Naive thymus-derived CD4-positive, alpha-beta T cell (primary cell): Measurements from ENCODE around the gene ZNF205. TPM values are rescaled to one million over a fixed set of nuclear protein-coding genes. Genes with fewer than 3 reads are reported as not detected.

ENCODE experiments used
- ATAC-seq: fragments of 150-1000 bp; cut with Tn5 transposase; 2 replicates; pipeline ENCODE4 v1.10.0; 2021; ENCODE audit warnings: mild to moderate bottlenecking, moderate library complexity
- CTCF ChIA-PET: fragments of 350-600 bp; sonication (Branson Sonifier 250); formaldehyde crosslinking; loops from one replicate; lab custom pipeline; 2021; ENCODE audit warnings: antibody characterized with exemption; lab: Charles Lee
- POLR2A ChIA-PET: fragments of 350-600 bp; sonication (Branson Sonifier 250); formaldehyde crosslinking; loops from one replicate; lab custom pipeline; 2021; ENCODE audit warnings: antibody characterized with exemption, inconsistent platforms; lab: Charles Lee
- DNase-seq, 9 donors: peaks; one replicate each; pipeline versions ENCODE4 v3.0.0 to v3.0.0-alpha.2; 2020 to 2022; ENCODE audit warnings: mixed read lengths in 1 of 9
- H3K27ac ChIP-seq: one replicate; pipeline ENCODE4 v1.7.0; 2013; ENCODE audit warnings: mild to moderate bottlenecking, low read depth, low read length, moderate library complexity
- H3K27me3 ChIP-seq, 2 donors: one replicate each; pipeline ENCODE4 v1.7.0; 2013; ENCODE audit warnings: low read length in 2 of 2, mild to moderate bottlenecking in 2 of 2, moderate library complexity in 2 of 2; ENCODE audit not compliant: control insufficient read depth in 2 of 2, insufficient read depth in 2 of 2
- H3K36me3 ChIP-seq, 3 experiments: 1 replicate in 2 of 3; 2 replicates in 1 of 3; pipeline ENCODE4 v1.7.0; 2013; ENCODE audit warnings: low read length in 3 of 3, mild to moderate bottlenecking in 3 of 3, moderate library complexity in 1 of 3; ENCODE audit not compliant: insufficient read depth in 3 of 3, control insufficient read depth in 2 of 3
- H3K4me1 ChIP-seq, 2 donors: one replicate each; pipeline ENCODE4 v1.7.0; 2013; ENCODE audit warnings: low read length in 2 of 2, mild to moderate bottlenecking in 2 of 2, moderate library complexity in 1 of 2; ENCODE audit not compliant: control insufficient read depth in 2 of 2, insufficient read depth in 2 of 2
- H3K4me3 ChIP-seq: 2 replicates; pipeline ENCODE4 v1.7.0; 2013; ENCODE audit warnings: mild to moderate bottlenecking, low read length
- H3K9me3 ChIP-seq, 3 experiments: 1 replicate in 2 of 3; 2 replicates in 1 of 3; pipeline ENCODE4 v1.7.0; 2013; ENCODE audit warnings: low read length in 3 of 3; ENCODE audit not compliant: control insufficient read depth in 2 of 3
- H3K27ac Mint-ChIP-seq, 9 donors: one replicate each; pipeline ENCODE4 v1.8.0; 2020 to 2022; ENCODE audit warnings: mixed read lengths in 9 of 9, mild to moderate bottlenecking in 8 of 9, moderate library complexity in 5 of 9, inconsistent platforms in 2 of 9
- H3K27me3 Mint-ChIP-seq, 5 donors: one replicate each; pipeline ENCODE4 v1.8.0; 2021 to 2022; ENCODE audit warnings: mixed read lengths in 5 of 5, mild to moderate bottlenecking in 1 of 5
- H3K36me3 Mint-ChIP-seq, 5 donors: one replicate each; pipeline ENCODE4 v1.8.0; 2020 to 2022; ENCODE audit warnings: mixed read lengths in 5 of 5, mild to moderate bottlenecking in 3 of 5, inconsistent platforms in 1 of 5
- H3K4me1 Mint-ChIP-seq, 7 donors: one replicate each; pipeline ENCODE4 v1.8.0; 2020 to 2022; ENCODE audit warnings: mixed read lengths in 7 of 7, mild to moderate bottlenecking in 3 of 7, inconsistent platforms in 1 of 7
- H3K4me3 Mint-ChIP-seq, 10 donors: one replicate each; pipeline ENCODE4 v1.8.0; 2020 to 2022; ENCODE audit warnings: mild to moderate bottlenecking in 10 of 10, mixed read lengths in 10 of 10, moderate library complexity in 6 of 10, inconsistent platforms in 2 of 10
- H3K9me3 Mint-ChIP-seq, 11 donors: one replicate each; pipeline ENCODE4 v1.8.0; 2020 to 2022; ENCODE audit warnings: mixed read lengths in 11 of 11, mild to moderate bottlenecking in 4 of 11, inconsistent platforms in 1 of 11, moderate library complexity in 1 of 11
- intact Hi-C, 2 donors: fragments of 100-400 bp; cut with micrococcal nuclease; formaldehyde crosslinking; loops; one replicate each; pipeline ENCODE4 v1.15.1; 2023
- polyA plus RNA-seq, 2 donors: library from polyadenylated mRNA; unstranded; fragments of 300-500 nt; fragmentation: Illumina TruSeq; gene quantifications; one replicate each; pipeline ENCODE4 v1.2.3, GENCODE V29; 2021
- total RNA-seq, 6 experiments: library from RNA in 5 of 6; stranded (reverse) in 5 of 6; gene quantifications; 1 replicate in 5 of 6; 2 replicates in 1 of 6; pipeline ENCODE4 v1.2.3 and lab custom pipeline; 2021 to 2026

ZNF205 gene
- total and polyA plus RNA-seq, 7 experiments from 2014 or later, result 0.09 to 0.29 TPM; not detected in 5

GRCh38 chr16:3133844-3134243 is 21.5 kb downstream of the ZNF205 start:
- Mint-ChIP-seq H3K36me3 (peaks cover 0 to 15% (median 3%) of the 10 kb centered on the region in 5 donors), H3K9me3 (no peaks in the 10 kb centered on the region), H3K27ac (peak overlapping the region; percentile 94 to 98 (median 97)), H3K27me3 (no peaks in the 10 kb centered on the region), H3K4me3 (peak overlapping the region; percentile 93 to 99 (median 96)), H3K4me1 (peaks cover 19 to 54% (median 41%) of the 10 kb centered on the region in 7 donors)
- Histone ChIP-seq H3K36me3 (peaks cover 0 to 23% (median 0%) of the 10 kb centered on the region in 3 experiments), H3K4me3 (peak overlapping the region; percentile 94), H3K27ac (peak overlapping the region; percentile 93), H3K27me3 (no peaks in the 10 kb centered on the region), H3K4me1 (peaks cover 13 to 17% of the 10 kb centered on the region in 2 donors), H3K9me3 (no peaks in the 10 kb centered on the region)
- POLR2A ChIA-PET, result interaction anchor here (0.6 to 11.8 kb wide), 21 partner anchors 9 to 325 kb away, joined by 3 to 95 read pairs (median 8); partner anchors contain the start of genes IL32, TIGD7, TNFRSF12A and ZNF263
- intact Hi-C loops, result loop anchor here (1.0 to 10.0 kb wide), 10 partner anchors 10 to 367 kb away; partner anchors contain the start of genes CLUAP1 (in 2 of the 2), ELOB (in 1 of the 2) and ZNF263 (in 1 of the 2)
- DNase-seq (no peak), ATAC-seq (no peak)
- CTCF ChIA-PET, result interaction anchor here (0.6 to 11.8 kb wide), 7 partner anchors 9 to 102 kb away, joined by 3 to 244 read pairs (median 5); partner anchors contain the start of genes IL32 and ZSCAN10

- POLR2A ChIA-PET, result interaction anchor here (0.5 to 11.8 kb wide), 46 partner anchors 9 to 791 kb away, joined by 3 to 95 read pairs (median 4); partner anchors contain the start of genes IL32, TIGD7, TNFRSF12A and ZNF174
- peak within 1 kb of the TSS; percentile 93 for H3K27ac ChIP-seq
These were observed 22.1 kb downstream of the ZNF205 start, which contains the start of gene ZNF213 for GRCh38 chr16:3134338-3135125. Gene ZNF213 (plus strand): TSS chr16:3135029. CDS start chr16:3137281, 2,252 bp downstream.

GRCh38 chr16:3135126-3135715 is 22.8 kb downstream of the ZNF205 start:
- peak overlapping the region; percentile 93 for H3K27ac ChIP-seq
- Mint-ChIP-seq H3K27me3 (no peaks in the 10 kb centered on the region), H3K27ac (peak overlapping the region; percentile 79 to 97 (median 94)), H3K36me3 (peaks cover 0 to 12% (median 3%) of the 10 kb centered on the region in 5 donors), H3K4me3 (peak overlapping the region; percentile 93 to 99 (median 94)), H3K4me1 (peaks cover 11 to 42% (median 33%) of the 10 kb centered on the region in 7 donors), H3K9me3 (no peaks in the 10 kb centered on the region)
- CTCF ChIA-PET, result interaction anchor here (0.5 to 11.8 kb wide), 17 partner anchors 9 to 326 kb away, joined by 3 to 244 read pairs (median 4); partner anchors contain the start of genes IL32 and ZSCAN10
- DNase-seq, result no peak
- no peaks in the 10 kb centered on the region for H3K9me3 ChIP-seq
- peaks cover 6 to 9% of the 10 kb centered on the region in 2 donors for H3K4me1 ChIP-seq
- peak overlapping the region; percentile 90 for H3K4me3 ChIP-seq
- no peaks in the 10 kb centered on the region for H3K27me3 ChIP-seq
- intact Hi-C loops, result loop anchor here (1.0 to 10.0 kb wide), 5 partner anchors 24 to 708 kb away; partner anchors contain the start of genes CLUAP1 (in 2 of the 2), CCNF (in 1 of the 2), ELOB (in 1 of the 2) and ZNF174 (in 1 of the 2)
- H3K36me3 ChIP-seq, result peaks cover 0 to 31% (median 0%) of the 10 kb centered on the region in 3 experiments
- POLR2A ChIA-PET, result interaction anchor here (0.5 to 11.8 kb wide), 40 partner anchors 10 to 792 kb away, joined by 3 to 95 read pairs (median 4); partner anchors contain the start of genes IL32, TNFRSF12A, ZNF174 and ZNF200
- no peak for ATAC-seq

More at GRCh38 chr16:3134338-3135125, 22.1 kb downstream of the ZNF205 start, which contains the start of gene ZNF213:
- peak within 1 kb of the TSS; percentile 94 for H3K4me3 ChIP-seq
- ATAC-seq, result peak; percentile 98
- peak within 1 kb of the TSS; percentile 93 to 99 (median 96) for H3K4me3 Mint-ChIP-seq
- H3K4me1 Mint-ChIP-seq, result peaks cover 15 to 47% (median 37%) of the 10 kb centered on the region in 7 donors
- H3K36me3 ChIP-seq, result peaks cover 0 to 29% (median 0%) of the 10 kb centered on the region in 3 experiments
- no peaks in the 10 kb centered on the region for H3K27me3 Mint-ChIP-seq
- no peaks in the 10 kb centered on the region for H3K27me3 ChIP-seq
- CTCF ChIA-PET, result interaction anchor here (0.7 to 11.8 kb wide), 18 partner anchors 9 to 327 kb away, joined by 3 to 244 read pairs (median 3); partner anchors contain the start of genes IL32 and ZSCAN10
- peak; percentile 70 to 97 (median 95) for DNase-seq
- H3K4me1 ChIP-seq, result peaks cover 12 to 14% of the 10 kb centered on the region in 2 donors
- intact Hi-C loops, result loop anchor here (1.0 to 10.0 kb wide), 12 partner anchors 10 to 707 kb away; partner anchors contain the start of genes CLUAP1 (in 2 of the 2), CCNF (in 1 of the 2), ELOB (in 1 of the 2) and ZNF174 (in 1 of the 2)
- H3K36me3 Mint-ChIP-seq, result peaks cover 0 to 15% (median 3%) of the 10 kb centered on the region in 5 donors
- H3K9me3 ChIP-seq, result no peaks in the 10 kb centered on the region
- no peaks in the 10 kb centered on the region for H3K9me3 Mint-ChIP-seq
- peak within 1 kb of the TSS; percentile 94 to 98 (median 97) for H3K27ac Mint-ChIP-seq

DNA sequence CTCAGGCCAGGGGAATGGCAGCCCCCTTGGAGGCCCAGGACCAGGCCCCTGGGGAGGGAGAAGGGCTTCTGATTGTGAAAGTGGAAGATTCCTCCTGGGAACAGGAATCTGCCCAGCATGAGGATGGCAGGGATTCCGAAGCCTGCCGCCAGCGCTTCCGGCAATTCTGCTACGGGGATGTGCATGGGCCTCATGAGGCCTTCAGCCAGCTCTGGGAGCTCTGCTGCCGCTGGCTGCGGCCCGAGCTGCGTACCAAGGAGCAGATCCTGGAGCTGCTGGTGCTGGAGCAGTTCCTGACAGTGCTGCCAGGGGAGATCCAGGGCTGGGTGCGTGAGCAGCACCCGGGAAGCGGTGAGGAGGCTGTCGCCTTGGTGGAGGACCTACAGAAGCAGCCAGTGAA is 24.9 kb downstream of the ZNF205 start:
- no peak for ATAC-seq
- Mint-ChIP-seq H3K4me1 (peaks cover 9 to 35% (median 28%) of the 10 kb centered on the region in 7 donors), H3K27ac (no peak overlapping the region), H3K9me3 (no peaks in the 10 kb centered on the region), H3K27me3 (no peaks in the 10 kb centered on the region), H3K4me3 (peak overlapping the region in 1 of 10 donors; percentile 74), H3K36me3 (peaks cover 1 to 22% (median 5%) of the 10 kb centered on the region in 5 donors)
- H3K27me3 ChIP-seq, result no peaks in the 10 kb centered on the region
- intact Hi-C loops, result loop anchor here (5.0 to 10.0 kb wide), 2 partner anchors 362 to 710 kb away; partner anchors contain the start of genes CCNF (in 1 of the 2) and ELOB (in 1 of the 2)
- ChIA-PET CTCF (interaction anchor here (0.9 to 1.4 kb wide), 2 partner anchors 28 to 32 kb away, joined by 3 read pairs; no protein-coding TSS in a partner anchor), POLR2A (interaction anchor here (0.9 to 11.8 kb wide), 5 partner anchors 8 to 35 kb away, joined by 3 to 95 read pairs (median 6); no protein-coding TSS in a partner anchor)
- no peak overlapping the region for H3K4me3 ChIP-seq
- H3K36me3 ChIP-seq, result peaks cover 0 to 51% (median 0%) of the 10 kb centered on the region in 3 experiments
- no peak for DNase-seq
- H3K27ac ChIP-seq, result no peak overlapping the region
- H3K9me3 ChIP-seq, result no peaks in the 10 kb centered on the region
- H3K4me1 ChIP-seq, result peaks cover 6 to 9% of the 10 kb centered on the region in 2 donors

- no peak for DNase-seq
- Histone ChIP-seq H3K9me3 (no peaks in the 10 kb centered on the region), H3K27me3 (no peaks in the 10 kb centered on the region), H3K36me3 (peaks cover 0 to 57% (median 0%) of the 10 kb centered on the region in 3 experiments), H3K4me1 (peaks cover 0 to 6% of the 10 kb centered on the region in 2 donors), H3K27ac (no peak overlapping the region), H3K4me3 (no peak overlapping the region)
- peaks cover 4 to 26% (median 8%) of the 10 kb centered on the region in 5 donors for H3K36me3 Mint-ChIP-seq
- no peak for ATAC-seq
- no peaks in the 10 kb centered on the region for H3K9me3 Mint-ChIP-seq
- peaks cover 5 to 31% (median 24%) of the 10 kb centered on the region in 7 donors for H3K4me1 Mint-ChIP-seq
- no peak overlapping the region for H3K4me3 Mint-ChIP-seq
- CTCF ChIA-PET, result interaction anchor here (0.9 kb wide), 1 partner anchor 30 kb away, joined by 3 read pairs; no protein-coding TSS in a partner anchor
- H3K27ac Mint-ChIP-seq, result no peak overlapping the region
- intact Hi-C loops, result loop anchor here (5.0 to 10.0 kb wide), 2 partner anchors 364 to 711 kb away; partner anchors contain the start of genes CCNF (in 1 of the 2) and ELOB (in 1 of the 2)
- POLR2A ChIA-PET, result interaction anchor here (1.5 to 11.8 kb wide), 4 partner anchors 9 to 62 kb away, joined by 3 to 95 read pairs (median 48); no protein-coding TSS in a partner anchor
- no peaks in the 10 kb centered on the region for H3K27me3 Mint-ChIP-seq
These were observed 26.0 kb downstream of the ZNF205 start for GRCh38 chr16:3138342-3138741.
